Vagina (tissue), 2 donors: ENCODE data around the gene ARCN1. TPM values are rescaled to one million over a fixed set of nuclear protein-coding genes. Genes with fewer than 3 reads are reported as not detected.

Experiments used
- DNase-seq, 2 donors: peaks; one replicate each; pipeline ENCODE4 v3.0.0-alpha.2; 2017; ENCODE audit errors: extremely low spot score in 2 of 2
- H3K27ac ChIP-seq: fragments of 200-600 bp; sonication (generic); one replicate; pipeline ENCODE4 v1.5.1; 2019
- H3K27me3 ChIP-seq: fragments of 200-600 bp; sonication (generic); one replicate; pipeline ENCODE4 v1.5.1; 2019
- H3K36me3 ChIP-seq, 2 donors: fragments of 200-600 bp; sonication (generic); one replicate each; pipeline ENCODE4 v1.5.1; 2017 to 2019
- H3K4me1 ChIP-seq: fragments of 200-600 bp; sonication (generic); one replicate; pipeline ENCODE4 v1.5.1; 2019
- H3K4me3 ChIP-seq, 2 donors: fragments of 200-600 bp; sonication (generic); 1 replicate in 1 of 2; 2 replicates in 1 of 2; pipeline ENCODE4 v1.5.1; 2016 to 2019
- H3K9me3 ChIP-seq: fragments of 200-600 bp; sonication (generic); one replicate; pipeline ENCODE4 v1.5.1; 2019
- CTCF ChIP-seq, 3 experiments: fragments of 450-650 bp in 2 of 3; fragments of 200-600 bp in 1 of 3; sonication (generic) in 1 of 3; IDR thresholded peaks; one replicate each; pipeline ENCODE4 v1.5.1; 2017 to 2019; ENCODE audit warnings: antibody characterized with exemption in 3 of 3, mild to moderate bottlenecking in 2 of 3, moderate library complexity in 2 of 3
- POLR2A ChIP-seq, 2 donors: fragments of 450-650 bp; IDR thresholded peaks; one replicate each; pipeline ENCODE4 v1.6.1; 2017; ENCODE audit warnings: antibody characterized with exemption in 2 of 2, mild to moderate bottlenecking in 2 of 2, moderate library complexity in 2 of 2
- POLR2AphosphoS5 ChIP-seq, 2 donors: sonication (generic); formaldehyde crosslinking; IDR thresholded peaks; one replicate each; pipeline ENCODE4 v1.9.0; 2017; ENCODE audit warnings: antibody characterized with exemption in 2 of 2, mild to moderate bottlenecking in 2 of 2, low read depth in 1 of 2; ENCODE audit not compliant: insufficient read depth in 1 of 2
- intact Hi-C: fragments of 100-400 bp; cut with DNase I; formaldehyde crosslinking; loops from one replicate; pipeline ENCODE4 v1.15.1; 2023
- total RNA-seq: library from RNA; depleted of rRNA; stranded (reverse); fragments of >200 nt; gene quantifications from one replicate; pipeline ENCODE4 v1.2.3, GENCODE V29; 2016

ARCN1 gene
- total RNA-seq, 1 donor from 2014 or later, result 78.6 TPM

DNA sequence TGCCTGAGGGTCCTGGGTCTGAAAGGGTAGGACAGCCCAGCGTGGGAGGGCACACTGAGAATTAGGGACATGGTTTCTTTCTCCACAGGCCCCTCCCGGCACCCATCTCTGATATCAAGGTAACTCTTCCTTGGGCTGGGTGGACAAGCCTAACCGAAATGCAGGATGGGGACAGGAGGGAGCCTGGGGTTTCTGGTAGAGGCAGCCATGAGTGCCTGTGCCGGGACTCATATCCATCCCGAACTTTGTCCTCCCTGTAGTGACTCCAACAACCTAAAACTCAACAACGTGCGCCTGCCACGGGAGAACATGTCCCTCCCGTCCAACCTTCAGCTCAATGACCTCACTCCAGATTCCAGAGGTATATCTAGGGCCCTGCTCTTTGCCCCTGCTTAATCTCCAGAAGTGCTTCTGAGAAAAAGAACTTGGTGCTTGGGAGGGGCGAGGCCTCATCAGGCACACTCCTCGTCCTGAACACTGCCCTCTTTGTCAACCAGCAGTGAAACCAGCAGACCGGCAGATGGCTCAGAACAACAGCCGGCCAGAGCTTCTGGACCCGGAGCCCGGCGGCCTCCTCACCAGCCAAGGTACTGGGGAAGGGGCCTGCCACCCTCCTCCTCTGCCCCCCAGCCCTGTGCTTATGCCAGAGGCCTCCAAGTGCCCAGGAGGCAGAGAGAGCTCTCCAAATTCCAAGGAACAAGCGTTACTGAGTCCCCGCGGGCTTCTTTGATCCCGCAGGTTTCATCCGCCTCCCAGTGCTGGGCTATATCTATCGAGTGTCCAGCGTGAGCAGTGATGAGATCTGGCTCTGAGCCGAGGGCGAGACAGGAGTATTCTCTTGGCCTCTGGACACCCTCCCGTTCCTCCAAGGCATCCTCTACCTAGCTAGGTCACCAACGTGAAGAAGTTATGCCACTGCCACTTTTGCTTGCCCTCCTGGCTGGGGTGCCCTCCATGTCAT is 38.2 kb upstream of the ARCN1 start:
- Histone ChIP-seq H3K9me3 (no peaks in the 10 kb centered on the region), H3K27me3 (no peaks in the 10 kb centered on the region), H3K36me3 (no peaks in the 10 kb centered on the region), H3K27ac (no peak overlapping the region), H3K4me3 (no peak overlapping the region), H3K4me1 (peaks cover 27% of the 10 kb centered on the region)
- no peak for TF ChIP-seq CTCF (IDR thresholded peaks at IDR 0.05)
- TF ChIP-seq POLR2AphosphoS5 (IDR thresholded peaks at IDR 0.05; ENCODE audit: insufficient read depth in 1 of 2, low read depth in 1 of 2), result no peak
- no peak for TF ChIP-seq POLR2A (IDR thresholded peaks at IDR 0.05)
- no peak for DNase-seq
- intact Hi-C loops, result no loop called here

GRCh38 chr11:118535261-118535660 is 36.9 kb upstream of the ARCN1 start:
- no peak for DNase-seq
- Histone ChIP-seq H3K4me1 (peaks cover 15% of the 10 kb centered on the region), H3K4me3 (no peak overlapping the region), H3K9me3 (no peaks in the 10 kb centered on the region), H3K27ac (no peak overlapping the region), H3K27me3 (no peaks in the 10 kb centered on the region), H3K36me3 (no peaks in the 10 kb centered on the region)
- intact Hi-C loops, result no loop called here
- TF ChIP-seq POLR2A (IDR thresholded peaks at IDR 0.05) (no peak), POLR2AphosphoS5 (IDR thresholded peaks at IDR 0.05; ENCODE audit: insufficient read depth in 1 of 2, low read depth in 1 of 2) (no peak), CTCF (IDR thresholded peaks at IDR 0.05) (no peak)

DNA sequence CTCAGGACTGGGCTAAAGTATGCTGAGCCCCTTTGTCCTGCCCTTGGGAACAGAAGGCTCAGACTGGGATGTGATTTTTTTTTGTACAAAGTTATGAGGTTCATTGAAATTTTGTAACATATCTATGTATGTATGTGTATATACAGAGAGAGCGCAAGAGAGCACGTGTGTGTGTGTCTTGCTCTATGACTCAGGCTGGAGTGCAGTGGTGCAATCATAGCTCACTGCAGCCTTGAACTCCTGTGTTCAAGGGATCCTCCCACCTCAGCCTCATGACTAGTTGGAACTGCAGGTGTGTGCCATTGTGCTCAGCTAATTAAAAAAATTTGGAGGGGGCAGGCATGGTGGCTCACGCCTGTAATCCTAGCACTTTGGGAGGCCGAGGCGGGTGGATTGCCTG is 35.5 kb upstream of the ARCN1 start:
- TF ChIP-seq CTCF (IDR thresholded peaks at IDR 0.05) (no peak), POLR2AphosphoS5 (IDR thresholded peaks at IDR 0.05; ENCODE audit: insufficient read depth in 1 of 2, low read depth in 1 of 2) (no peak), POLR2A (IDR thresholded peaks at IDR 0.05) (no peak)

GRCh38 chr11:118537409-118537980 is 34.7 kb upstream of the ARCN1 start:
- Histone ChIP-seq H3K27ac (no peak overlapping the region), H3K36me3 (no peaks in the 10 kb centered on the region), H3K27me3 (no peaks in the 10 kb centered on the region), H3K4me3 (no peak overlapping the region), H3K4me1 (no peaks in the 10 kb centered on the region), H3K9me3 (no peaks in the 10 kb centered on the region)
- no peak for DNase-seq
- TF ChIP-seq POLR2AphosphoS5 (IDR thresholded peaks at IDR 0.05; ENCODE audit: insufficient read depth in 1 of 2, low read depth in 1 of 2) (no peak), POLR2A (IDR thresholded peaks at IDR 0.05) (no peak), CTCF (IDR thresholded peaks at IDR 0.05) (no peak)
- intact Hi-C loops, result no loop called here

More for the DNA sequence above, 35.5 kb upstream of the ARCN1 start:
- no peaks in the 10 kb centered on the region for H3K27me3 ChIP-seq
- H3K4me1 ChIP-seq, result peaks cover 6% of the 10 kb centered on the region
- H3K36me3 ChIP-seq, result no peaks in the 10 kb centered on the region
- H3K27ac ChIP-seq, result no peak overlapping the region
- intact Hi-C loops, result no loop called here
- H3K4me3 ChIP-seq, result no peak overlapping the region
- H3K9me3 ChIP-seq, result no peaks in the 10 kb centered on the region
- DNase-seq, result no peak
